ENCODE results near the gene POLR3B.

- no peak for TF ChIP-seq EZH2phosphoT487 (IDR thresholded peaks at IDR 0.05; ENCODE audit: borderline replicate concordance, low read depth, low read length)
- TF ChIP-seq, protein P1, sequence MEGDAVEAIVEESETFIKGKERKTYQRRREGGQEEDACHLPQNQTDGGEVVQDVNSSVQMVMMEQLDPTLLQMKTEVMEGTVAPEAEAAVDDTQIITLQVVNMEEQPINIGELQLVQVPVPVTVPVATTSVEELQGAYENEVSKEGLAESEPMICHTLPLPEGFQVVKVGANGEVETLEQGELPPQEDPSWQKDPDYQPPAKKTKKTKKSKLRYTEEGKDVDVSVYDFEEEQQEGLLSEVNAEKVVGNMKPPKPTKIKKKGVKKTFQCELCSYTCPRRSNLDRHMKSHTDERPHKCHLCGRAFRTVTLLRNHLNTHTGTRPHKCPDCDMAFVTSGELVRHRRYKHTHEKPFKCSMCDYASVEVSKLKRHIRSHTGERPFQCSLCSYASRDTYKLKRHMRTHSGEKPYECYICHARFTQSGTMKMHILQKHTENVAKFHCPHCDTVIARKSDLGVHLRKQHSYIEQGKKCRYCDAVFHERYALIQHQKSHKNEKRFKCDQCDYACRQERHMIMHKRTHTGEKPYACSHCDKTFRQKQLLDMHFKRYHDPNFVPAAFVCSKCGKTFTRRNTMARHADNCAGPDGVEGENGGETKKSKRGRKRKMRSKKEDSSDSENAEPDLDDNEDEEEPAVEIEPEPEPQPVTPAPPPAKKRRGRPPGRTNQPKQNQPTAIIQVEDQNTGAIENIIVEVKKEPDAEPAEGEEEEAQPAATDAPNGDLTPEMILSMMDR (conservative IDR thresholded peaks at IDR 0.05; ENCODE audit: low read length): no peak
Measured at GRCh38 chr12:106331599-106331998, 25.9 kb upstream of the POLR3B start.

Measured in OCI-LY7 (cell line).